ENCODE results near the gene BNC2.

BNC2 gene

GRCh38 chr9:16775330-16775729, 95.1 kb downstream of the BNC2 start:
- H3K79me1 ChIP-seq (ENCODE audit: low read length), result no peaks in the 10 kb centered on the region
- no peak overlapping the region for H3K23ac ChIP-seq (ENCODE audit: low read length)
- no peak overlapping the region for H2AK5ac ChIP-seq (ENCODE audit: low read length)
- no peak for DNase-seq
- no peak overlapping the region for H2BK5ac ChIP-seq (ENCODE audit: low read length)
- no peak overlapping the region for H3K56ac ChIP-seq (ENCODE audit: low read length)
- H3K18ac ChIP-seq (ENCODE audit: low read length), result no peak overlapping the region
- no CpG with 5 or more reads among the region's 2 CpGs for WGBS (ENCODE audit: extremely low coverage, insufficient coverage, low lambda C conversion rate)
- H3K79me2 ChIP-seq (ENCODE audit: control insufficient read depth, insufficient read depth, low read length), result no peaks in the 10 kb centered on the region
- no peak overlapping the region for H4K8ac ChIP-seq (ENCODE audit: low read depth, low read length)
- H4K5ac ChIP-seq (ENCODE audit: low read length), result no peak overlapping the region
- no peak overlapping the region for H3K4me2 ChIP-seq (ENCODE audit: low read length)
- no peak overlapping the region for H3K4me3 ChIP-seq (ENCODE audit: low read length)
- H3K4ac ChIP-seq (ENCODE audit: low read depth, low read length), result no peak overlapping the region
- H3K27me3 ChIP-seq (ENCODE audit: insufficient read depth, low read length, poor library complexity), result no peaks in the 10 kb centered on the region
- H3K36me3 ChIP-seq (ENCODE audit: control insufficient read depth, insufficient read depth, low read length), result no peaks in the 10 kb centered on the region
- H3K9ac ChIP-seq (ENCODE audit: low read length), result no peak overlapping the region
- no peak overlapping the region for H2BK120ac ChIP-seq (ENCODE audit: low read depth, low read length)
- no peaks in the 10 kb centered on the region for H3K4me1 ChIP-seq (ENCODE audit: control insufficient read depth, low read depth, low read length)
- no peak overlapping the region for H2BK15ac ChIP-seq (replicated peaks; ENCODE audit: low read depth)
- no peak overlapping the region for H3K27ac ChIP-seq (ENCODE audit: low read depth, low read length)

GRCh38 chr9:16773617-16774016, 96.9 kb downstream of the BNC2 start:
- Histone ChIP-seq H2BK120ac (ENCODE audit: low read depth, low read length) (no peak overlapping the region), H3K27ac (ENCODE audit: low read depth, low read length) (no peak overlapping the region), H2AK5ac (ENCODE audit: low read length) (no peak overlapping the region), H4K5ac (ENCODE audit: low read length) (no peak overlapping the region), H3K36me3 (ENCODE audit: control insufficient read depth, insufficient read depth, low read length) (no peaks in the 10 kb centered on the region), H3K4ac (ENCODE audit: low read depth, low read length) (no peak overlapping the region), H3K9ac (ENCODE audit: low read length) (no peak overlapping the region), H3K79me2 (ENCODE audit: control insufficient read depth, insufficient read depth, low read length) (no peaks in the 10 kb centered on the region), H3K18ac (ENCODE audit: low read length) (no peak overlapping the region), H3K4me3 (ENCODE audit: low read length) (no peak overlapping the region), H4K8ac (ENCODE audit: low read depth, low read length) (no peak overlapping the region), H3K27me3 (ENCODE audit: insufficient read depth, low read length, poor library complexity) (no peaks in the 10 kb centered on the region), H3K79me1 (ENCODE audit: low read length) (no peaks in the 10 kb centered on the region), H3K4me2 (ENCODE audit: low read length) (no peak overlapping the region), H3K56ac (ENCODE audit: low read length) (no peak overlapping the region), H2BK5ac (ENCODE audit: low read length) (no peak overlapping the region), H3K4me1 (ENCODE audit: control insufficient read depth, low read depth, low read length) (no peaks in the 10 kb centered on the region), H2BK15ac (replicated peaks; ENCODE audit: low read depth) (no peak overlapping the region), H3K23ac (ENCODE audit: low read length) (no peak overlapping the region)
- no peak for DNase-seq
- no CpG with 5 or more reads among the region's 5 CpGs for WGBS (ENCODE audit: extremely low coverage, insufficient coverage, low lambda C conversion rate)

- no peak for DNase-seq
- H3K4me3 ChIP-seq (ENCODE audit: low read length), result no peak overlapping the region
- no peak overlapping the region for H3K27ac ChIP-seq (ENCODE audit: low read depth, low read length)
- H3K4me1 ChIP-seq (ENCODE audit: control insufficient read depth, low read depth, low read length), result no peaks in the 10 kb centered on the region
- H3K56ac ChIP-seq (ENCODE audit: low read length), result no peak overlapping the region
- H2BK120ac ChIP-seq (ENCODE audit: low read depth, low read length), result no peak overlapping the region
- H3K36me3 ChIP-seq (ENCODE audit: control insufficient read depth, insufficient read depth, low read length), result no peaks in the 10 kb centered on the region
- no peak overlapping the region for H2AK5ac ChIP-seq (ENCODE audit: low read length)
- WGBS (ENCODE audit: extremely low coverage, insufficient coverage, low lambda C conversion rate), result no CpG with 5 or more reads among the region's 4 CpGs
- no peak overlapping the region for H3K18ac ChIP-seq (ENCODE audit: low read length)
- no peak overlapping the region for H2BK5ac ChIP-seq (ENCODE audit: low read length)
- H3K23ac ChIP-seq (ENCODE audit: low read length), result no peak overlapping the region
- H4K5ac ChIP-seq (ENCODE audit: low read length), result no peak overlapping the region
- no peak overlapping the region for H4K8ac ChIP-seq (ENCODE audit: low read depth, low read length)
- no peaks in the 10 kb centered on the region for H3K79me1 ChIP-seq (ENCODE audit: low read length)
- no peak overlapping the region for H2BK15ac ChIP-seq (replicated peaks; ENCODE audit: low read depth)
- H3K79me2 ChIP-seq (ENCODE audit: control insufficient read depth, insufficient read depth, low read length), result no peaks in the 10 kb centered on the region
- H3K4me2 ChIP-seq (ENCODE audit: low read length), result no peak overlapping the region
- H3K4ac ChIP-seq (ENCODE audit: low read depth, low read length), result no peak overlapping the region
- H3K27me3 ChIP-seq (ENCODE audit: insufficient read depth, low read length, poor library complexity), result no peaks in the 10 kb centered on the region
- no peak overlapping the region for H3K9ac ChIP-seq (ENCODE audit: low read length)
Observed at GRCh38 chr9:16773116-16773515, 97.4 kb downstream of the BNC2 start.

GRCh38 chr9:16771356-16771755, 99.1 kb downstream of the BNC2 start:
- no CpG with 5 or more reads among the region's 1 CpG for WGBS (ENCODE audit: extremely low coverage, insufficient coverage, low lambda C conversion rate)

GRCh38 chr9:16769291-16769690, 101.2 kb downstream of the BNC2 start:
- H4K5ac ChIP-seq (ENCODE audit: low read length), result no peak overlapping the region

More at GRCh38 chr9:16771356-16771755, 99.1 kb downstream of the BNC2 start:
- Histone ChIP-seq H3K27ac (ENCODE audit: low read depth, low read length) (no peak overlapping the region), H2BK15ac (replicated peaks; ENCODE audit: low read depth) (no peak overlapping the region), H3K27me3 (ENCODE audit: insufficient read depth, low read length, poor library complexity) (no peaks in the 10 kb centered on the region), H3K79me2 (ENCODE audit: control insufficient read depth, insufficient read depth, low read length) (no peaks in the 10 kb centered on the region), H3K23ac (ENCODE audit: low read length) (no peak overlapping the region), H3K4ac (ENCODE audit: low read depth, low read length) (no peak overlapping the region), H3K4me1 (ENCODE audit: control insufficient read depth, low read depth, low read length) (no peaks in the 10 kb centered on the region), H3K4me3 (ENCODE audit: low read length) (no peak overlapping the region), H3K18ac (ENCODE audit: low read length) (no peak overlapping the region), H3K9ac (ENCODE audit: low read length) (no peak overlapping the region), H2BK120ac (ENCODE audit: low read depth, low read length) (no peak overlapping the region), H3K79me1 (ENCODE audit: low read length) (no peaks in the 10 kb centered on the region), H4K5ac (ENCODE audit: low read length) (no peak overlapping the region), H2BK5ac (ENCODE audit: low read length) (no peak overlapping the region), H3K36me3 (ENCODE audit: control insufficient read depth, insufficient read depth, low read length) (no peaks in the 10 kb centered on the region), H2AK5ac (ENCODE audit: low read length) (no peak overlapping the region), H3K4me2 (ENCODE audit: low read length) (no peak overlapping the region), H4K8ac (ENCODE audit: low read depth, low read length) (no peak overlapping the region), H3K56ac (ENCODE audit: low read length) (no peak overlapping the region)
- DNase-seq, result no peak

GRCh38 chr9:16768816-16769215, 101.7 kb downstream of the BNC2 start:
- H3K23ac ChIP-seq (ENCODE audit: low read length), result no peak overlapping the region
- H3K36me3 ChIP-seq (ENCODE audit: control insufficient read depth, insufficient read depth, low read length), result no peaks in the 10 kb centered on the region
- DNase-seq, result peak; percentile 19
- H3K4me1 ChIP-seq (ENCODE audit: control insufficient read depth, low read depth, low read length), result no peaks in the 10 kb centered on the region
- no peaks in the 10 kb centered on the region for H3K27me3 ChIP-seq (ENCODE audit: insufficient read depth, low read length, poor library complexity)
- H3K4ac ChIP-seq (ENCODE audit: low read depth, low read length), result no peak overlapping the region
- H4K5ac ChIP-seq (ENCODE audit: low read length), result no peak overlapping the region
- H3K79me1 ChIP-seq (ENCODE audit: low read length), result no peaks in the 10 kb centered on the region
- H2AK5ac ChIP-seq (ENCODE audit: low read length), result no peak overlapping the region
- H2BK15ac ChIP-seq (replicated peaks; ENCODE audit: low read depth), result no peak overlapping the region
- no peak overlapping the region for H2BK5ac ChIP-seq (ENCODE audit: low read length)
- no peak overlapping the region for H3K4me3 ChIP-seq (ENCODE audit: low read length)
- H3K56ac ChIP-seq (ENCODE audit: low read length), result no peak overlapping the region
- no peak overlapping the region for H3K27ac ChIP-seq (ENCODE audit: low read depth, low read length)
- no peak overlapping the region for H3K18ac ChIP-seq (ENCODE audit: low read length)
- no peak overlapping the region for H3K4me2 ChIP-seq (ENCODE audit: low read length)
- no CpG with 5 or more reads among the region's 6 CpGs for WGBS (ENCODE audit: extremely low coverage, insufficient coverage, low lambda C conversion rate)
- H2BK120ac ChIP-seq (ENCODE audit: low read depth, low read length), result no peak overlapping the region
- H3K79me2 ChIP-seq (ENCODE audit: control insufficient read depth, insufficient read depth, low read length), result no peaks in the 10 kb centered on the region
- H4K8ac ChIP-seq (ENCODE audit: low read depth, low read length), result no peak overlapping the region
- no peak overlapping the region for H3K9ac ChIP-seq (ENCODE audit: low read length)

More at GRCh38 chr9:16769291-16769690, 101.2 kb downstream of the BNC2 start:
- no CpG with 5 or more reads among the region's 5 CpGs for WGBS (ENCODE audit: extremely low coverage, insufficient coverage, low lambda C conversion rate)
- Histone ChIP-seq H3K27ac (ENCODE audit: low read depth, low read length) (no peak overlapping the region), H2AK5ac (ENCODE audit: low read length) (no peak overlapping the region), H3K4me1 (ENCODE audit: control insufficient read depth, low read depth, low read length) (no peaks in the 10 kb centered on the region), H4K8ac (ENCODE audit: low read depth, low read length) (no peak overlapping the region), H2BK120ac (ENCODE audit: low read depth, low read length) (no peak overlapping the region), H3K23ac (ENCODE audit: low read length) (no peak overlapping the region), H3K18ac (ENCODE audit: low read length) (no peak overlapping the region), H3K4ac (ENCODE audit: low read depth, low read length) (no peak overlapping the region), H3K27me3 (ENCODE audit: insufficient read depth, low read length, poor library complexity) (no peaks in the 10 kb centered on the region), H3K9ac (ENCODE audit: low read length) (no peak overlapping the region), H2BK5ac (ENCODE audit: low read length) (no peak overlapping the region), H3K56ac (ENCODE audit: low read length) (no peak overlapping the region), H3K36me3 (ENCODE audit: control insufficient read depth, insufficient read depth, low read length) (no peaks in the 10 kb centered on the region), H3K4me3 (ENCODE audit: low read length) (no peak overlapping the region), H3K4me2 (ENCODE audit: low read length) (no peak overlapping the region), H2BK15ac (replicated peaks; ENCODE audit: low read depth) (no peak overlapping the region), H3K79me1 (ENCODE audit: low read length) (no peaks in the 10 kb centered on the region), H3K79me2 (ENCODE audit: control insufficient read depth, insufficient read depth, low read length) (no peaks in the 10 kb centered on the region)
- DNase-seq, result no peak
